HepG2 (cell line): ENCODE measurements around the gene TMEM252. TPM values are rescaled to one million over a fixed set of nuclear protein-coding genes. Genes with fewer than 3 reads are reported as not detected.

Experiments used
- ATAC-seq: fragments of 200-7000 bp; cut with Tn5 transposase; 3 replicates; pipeline ENCODE4 v1.9.1; 2020; ENCODE audit warnings: mild to moderate bottlenecking, moderate library complexity
- BruUV-seq: library from RNA; stranded (reverse); fragments of 400-500 nt; replicated peaks from 2 replicates; lab custom pipeline; 2021; lab: Mats Ljungman, UMichigan
- CTCF ChIA-PET: fragments of 300-600 bp; formaldehyde crosslinking; extraction: SDS; loops from one replicate; lab custom pipeline; 2021; ENCODE audit warnings: low total read pairs, inconsistent platforms, low intra/inter-chr PET ratio; lab: Yijun Ruan, JAX
- POLR2A ChIA-PET: fragments of 350-600 bp; sonication (Branson Sonifier 250); formaldehyde crosslinking; loops from one replicate; lab custom pipeline; 2020; ENCODE audit warnings: antibody characterized with exemption, inconsistent platforms; lab: Yijun Ruan, JAX
- DNase-seq: peaks from one replicate; pipeline ENCODE4 v3.0.0-alpha.2; 2015; ENCODE audit warnings: low spot score
- FAIRE-seq: peaks from 3 replicates; lab custom pipeline; 2011; peaks lifted over from hg19 to GRCh38; lab: Jason Lieb, UNC
- H2AFZ ChIP-seq: one replicate; pipeline ENCODE4 v1.6.1; 2011; ENCODE audit warnings: low read length, inconsistent platforms
- H3K27ac ChIP-seq: fragments of 300-600 bp; 3 replicates; pipeline ENCODE4 v1.8.0; 2011; ENCODE audit warnings: mixed run types, mild to moderate bottlenecking, mixed read lengths, low read length, inconsistent platforms; ENCODE audit not compliant: insufficient read depth; ENCODE audit errors: extremely low read length
- H3K27me3 ChIP-seq, 2 experiments: fragments of 200-600 bp in 1 of 2; 2 replicates in 1 of 2; 3 replicates in 1 of 2; pipeline versions ENCODE4 v1.6.0 to v1.8.0; 2011; ENCODE audit warnings: low read length in 2 of 2, mild to moderate bottlenecking in 2 of 2, moderate library complexity in 2 of 2, inconsistent platforms in 1 of 2; ENCODE audit not compliant: insufficient read depth in 2 of 2, control insufficient read depth in 1 of 2
- H3K36me3 ChIP-seq, 2 experiments: fragments of 200-600 bp in 1 of 2; replicated peaks in 1 of 2; 2 replicates in 1 of 2; 3 replicates in 1 of 2; pipeline versions ENCODE4 v1.5.1 to v1.8.0; 2011; ENCODE audit warnings: low read length in 2 of 2, inconsistent platforms in 1 of 2; ENCODE audit not compliant: insufficient read depth in 2 of 2, control insufficient read depth in 1 of 2
- H3K4me1 ChIP-seq: 2 replicates; pipeline ENCODE4 v1.5.1; 2012; ENCODE audit warnings: low read length, inconsistent platforms; ENCODE audit not compliant: insufficient read depth
- H3K4me2 ChIP-seq: 2 replicates; pipeline ENCODE4 v1.6.0; 2011; ENCODE audit warnings: low read depth, low read length, inconsistent platforms
- H3K4me3 ChIP-seq, 3 experiments: fragments of 200-600 bp in 1 of 3; sonication (generic), shearing (Covaris generic) in 1 of 3; replicated peaks in 1 of 3; 2 replicates each; pipeline ENCODE4 v1.5.1; 2011 to 2016; ENCODE audit warnings: low read length in 3 of 3, inconsistent platforms in 2 of 3, low read depth in 2 of 3, mild to moderate bottlenecking in 2 of 3, control low read depth in 1 of 3, mixed read lengths in 1 of 3; ENCODE audit not compliant: insufficient read depth in 1 of 3
- H3K79me2 ChIP-seq: one replicate; pipeline ENCODE4 v1.6.1; 2011; ENCODE audit warnings: low read length, inconsistent platforms; ENCODE audit not compliant: insufficient read depth
- H3K9ac ChIP-seq: 2 replicates; pipeline ENCODE4 v1.6.0; 2011; ENCODE audit warnings: mild to moderate bottlenecking, low read depth, low read length, inconsistent platforms; ENCODE audit not compliant: insufficient read depth
- H3K9me3 ChIP-seq: 2 replicates; pipeline ENCODE4 v1.5.1; 2012; ENCODE audit warnings: mild to moderate bottlenecking, low read length
- H4K20me1 ChIP-seq: 2 replicates; pipeline ENCODE4 v1.6.0; 2011; ENCODE audit warnings: inconsistent platforms, mild to moderate bottlenecking, low read length, moderate library complexity; ENCODE audit not compliant: insufficient read depth
- FOXK2 ChIP-seq: fragments of 450-650 bp; IDR thresholded peaks from 2 replicates; pipeline ENCODE4 v1.6.1; 2016
- IKZF1 ChIP-seq: fragments of 450-650 bp; IDR thresholded peaks from 2 replicates; pipeline ENCODE4 v1.7.1; 2016
- MAX ChIP-seq: IDR thresholded peaks from 2 replicates; pipeline ENCODE4 v1.6.1; 2012; ENCODE audit warnings: inconsistent platforms
- MXD4 ChIP-seq: IDR thresholded peaks from 2 replicates; pipeline ENCODE4 v1.6.1; 2016; ENCODE audit warnings: mild to moderate bottlenecking, missing biosample characterization, missing genetic modification reagents
- PHF5A ChIP-seq: IDR thresholded peaks from one replicate; pipeline ENCODE4 v1.6.1; 2018; ENCODE audit warnings: low read depth, missing genetic modification reagents; ENCODE audit not compliant: unreplicated experiment
- PREB ChIP-seq: sonication (generic); formaldehyde crosslinking; IDR thresholded peaks from 2 replicates; pipeline ENCODE4 v1.4.0; 2020; ENCODE audit warnings: missing genetic modification reagents
- RFX1 ChIP-seq: fragments of 450-650 bp; IDR thresholded peaks from 2 replicates; pipeline ENCODE4 v1.6.1; 2017
- ZFP37 ChIP-seq: sonication (generic); formaldehyde crosslinking; IDR thresholded peaks from 2 replicates; pipeline ENCODE4 v1.4.0; 2020; ENCODE audit warnings: missing genetic modification reagents, borderline replicate concordance
- ZNF143 ChIP-seq: sonication (generic); formaldehyde crosslinking; IDR thresholded peaks from 2 replicates; pipeline ENCODE4 v1.4.0; 2020; ENCODE audit warnings: missing genetic modification reagents
- ZNF3 ChIP-seq: IDR thresholded peaks from 2 replicates; pipeline ENCODE4 v1.7.0; 2017; ENCODE audit warnings: inconsistent platforms
- ZNF569 ChIP-seq: sonication (generic); formaldehyde crosslinking; IDR thresholded peaks from 2 replicates; pipeline ENCODE4 v1.5.0; 2020; ENCODE audit warnings: mild to moderate bottlenecking, missing genetic modification reagents, moderate library complexity, borderline replicate concordance
- ZNF589 ChIP-seq: sonication (generic); formaldehyde crosslinking; conservative IDR thresholded peaks from 2 replicates; pipeline ENCODE4 v1.8.0; 2022; ENCODE audit warnings: mild to moderate bottlenecking, moderate library complexity, missing genetic modification reagents
- WGBS: methylation state at CpG from one replicate; pipeline ENCODE4 v1.1.6; 2017; ENCODE audit warnings: low lambda C conversion rate; 5-methylcytosine and 5-hydroxymethylcytosine counted together
- in situ Hi-C: cut with HindIII; loops from 2 replicates; pipeline ENCODE4 v1.10.0; 2017; ENCODE audit warnings: low pct_unique_long_range_greater_than_20kb; ENCODE audit not compliant: extremely low pct_ligation_motif_present
- intact Hi-C: fragments of 100-400 bp; cut with micrococcal nuclease; formaldehyde crosslinking; loops from one replicate; pipeline ENCODE4 v1.10.0; 2022; ENCODE audit not compliant: unreplicated experiment
- polyA plus RNA-seq, 8 experiments: library from polyadenylated mRNA; depleted of rRNA in 3 of 8; stranded (reverse) in 7 of 8; unstranded in 1 of 8; fragments of >200 nt; fragmentation: Illumina TruSeq in 4 of 8; extraction: Trizol in 4 of 8; gene quantifications; 2 replicates each; pipeline versions ENCODE4 v1.2.1 to v1.2.3, GENCODE V29; 2011 to 2016; ENCODE audit warnings: low read depth in 4 of 8, missing spikeins in 1 of 8, mixed read lengths in 1 of 8; ENCODE audit not compliant: insufficient read depth in 1 of 8
- total RNA-seq, 5 experiments: library from RNA; depleted of rRNA; stranded (reverse); fragments of >200 nt; fragmentation: Illumina TruSeq; extraction: Trizol; gene quantifications; 2 replicates each; pipeline ENCODE4 v1.2.3, GENCODE V29; 2016; ENCODE audit warnings: low read depth in 1 of 5

Gene TMEM252
- total and polyA plus RNA-seq, 2 of the 13 experiments (the other 11 are each of a cell fraction or from before 2014, with no cell fraction given), result not detected

- intact Hi-C loops, result no loop called here
- ATAC-seq (no peak), DNase-seq (no peak), FAIRE-seq (no peak)
- no peak overlapping the region for H3K27ac ChIP-seq
- in situ Hi-C loops, result no loop called here
- no TSS peak for BruUV-seq
- no peaks in the 10 kb centered on the region for H3K9me3 ChIP-seq
- no peaks in the 10 kb centered on the region for H3K27me3 ChIP-seq
- H3K4me2 ChIP-seq, result no peak overlapping the region
- CTCF ChIA-PET, result no interaction called here
- no peak overlapping the region for H3K4me3 ChIP-seq
- H3K36me3 ChIP-seq, result no peaks in the 10 kb centered on the region
- H3K79me2 ChIP-seq, result no peaks in the 10 kb centered on the region
- no peak for TF ChIP-seq PREB (CRISPR knock-in tag)
- no peak for TF ChIP-seq FOXK2
- no peak for TF ChIP-seq ZFP37 (CRISPR knock-in tag)
- no peak for TF ChIP-seq ZNF589 (CRISPR knock-in tag)
- TF ChIP-seq ZNF143 (CRISPR knock-in tag), result no peak
- TF ChIP-seq ZNF3 (CRISPR knock-in tag), result no peak
- no peak for TF ChIP-seq ZNF569 (CRISPR knock-in tag)
- no peak for TF ChIP-seq RFX1
- TF ChIP-seq PHF5A (CRISPR knock-in tag), result no peak
- H2AFZ ChIP-seq, result no peak overlapping the region
- WGBS, result 38% methylated on average over 4 of the region's 4 CpGs
- H4K20me1 ChIP-seq, result no peaks in the 10 kb centered on the region
- H3K4me1 ChIP-seq, result no peaks in the 10 kb centered on the region
- H3K9ac ChIP-seq, result no peak overlapping the region
- POLR2A ChIA-PET, result no interaction called here
Measured at GRCh38 chr9:68523367-68523936, 17.2 kb downstream of the TMEM252 start.

GRCh38 chr9:68522954-68523353, 17.7 kb downstream of the TMEM252 start:
- no peak overlapping the region for H3K4me3 ChIP-seq
- no peaks in the 10 kb centered on the region for H3K27me3 ChIP-seq
- no peak overlapping the region for H3K4me2 ChIP-seq
- no peak overlapping the region for H2AFZ ChIP-seq
- BruUV-seq, result no TSS peak
- no peak overlapping the region for H3K9ac ChIP-seq
- no peaks in the 10 kb centered on the region for H4K20me1 ChIP-seq
- no peaks in the 10 kb centered on the region for H3K79me2 ChIP-seq
- no peak for TF ChIP-seq IKZF1
- no peak for TF ChIP-seq MXD4 (CRISPR knock-in tag)
- no peak for TF ChIP-seq MAX
- TF ChIP-seq, all 625 proteins: peak for 0
- ATAC-seq (no peak), FAIRE-seq (no peak), DNase-seq (no peak)
- intact Hi-C loops, result no loop called here
- H3K4me1 ChIP-seq, result no peaks in the 10 kb centered on the region
- no peak overlapping the region for H3K27ac ChIP-seq
- H3K9me3 ChIP-seq, result no peaks in the 10 kb centered on the region
- POLR2A ChIA-PET, result no interaction called here
- in situ Hi-C loops, result no loop called here
- CTCF ChIA-PET, result no interaction called here
- H3K36me3 ChIP-seq, result no peaks in the 10 kb centered on the region
- 0% methylated on average over 3 of the region's 3 CpGs for WGBS
